ENCODE results near the gene GALNT13. TPM values are rescaled to one million over a fixed set of nuclear protein-coding genes. Genes with fewer than 3 reads are reported as not detected.

GALNT13 gene
- total and polyA plus RNA-seq, 3 donors from 2014 or later = 0.55 to 2.2 (median 0.92) TPM

- H3K27ac ChIP-seq = no peak overlapping the region
- intact Hi-C loops (cut with DNase I; ENCODE audit: low total_unique reads) = no loop called here
- no peak for DNase-seq
- H3K4me1 ChIP-seq = no peaks in the 10 kb centered on the region
- TF ChIP-seq, protein P1, sequence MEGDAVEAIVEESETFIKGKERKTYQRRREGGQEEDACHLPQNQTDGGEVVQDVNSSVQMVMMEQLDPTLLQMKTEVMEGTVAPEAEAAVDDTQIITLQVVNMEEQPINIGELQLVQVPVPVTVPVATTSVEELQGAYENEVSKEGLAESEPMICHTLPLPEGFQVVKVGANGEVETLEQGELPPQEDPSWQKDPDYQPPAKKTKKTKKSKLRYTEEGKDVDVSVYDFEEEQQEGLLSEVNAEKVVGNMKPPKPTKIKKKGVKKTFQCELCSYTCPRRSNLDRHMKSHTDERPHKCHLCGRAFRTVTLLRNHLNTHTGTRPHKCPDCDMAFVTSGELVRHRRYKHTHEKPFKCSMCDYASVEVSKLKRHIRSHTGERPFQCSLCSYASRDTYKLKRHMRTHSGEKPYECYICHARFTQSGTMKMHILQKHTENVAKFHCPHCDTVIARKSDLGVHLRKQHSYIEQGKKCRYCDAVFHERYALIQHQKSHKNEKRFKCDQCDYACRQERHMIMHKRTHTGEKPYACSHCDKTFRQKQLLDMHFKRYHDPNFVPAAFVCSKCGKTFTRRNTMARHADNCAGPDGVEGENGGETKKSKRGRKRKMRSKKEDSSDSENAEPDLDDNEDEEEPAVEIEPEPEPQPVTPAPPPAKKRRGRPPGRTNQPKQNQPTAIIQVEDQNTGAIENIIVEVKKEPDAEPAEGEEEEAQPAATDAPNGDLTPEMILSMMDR (IDR thresholded peaks at IDR 0.05) = no peak
- no peak for TF ChIP-seq POLR2A (IDR thresholded peaks at IDR 0.05)
- 56 to 67% methylated on average over 3 of the region's 3 CpGs for WGBS, 2 donors
- no peak overlapping the region for H3K4me3 ChIP-seq
- no peaks in the 10 kb centered on the region for H3K27me3 ChIP-seq
- H3K36me3 ChIP-seq (ENCODE audit: low read depth, missing control alignments) = no peaks in the 10 kb centered on the region
- no peaks in the 10 kb centered on the region for H3K9me3 ChIP-seq
Measured at GRCh38 chr2:154228566-154229280, 357.0 kb downstream of the GALNT13 start.

GRCh38 chr2:154229966-154230365, 358.2 kb downstream of the GALNT13 start:
- intact Hi-C loops (cut with DNase I; ENCODE audit: low total_unique reads) = no loop called here
- H3K4me1 ChIP-seq = no peaks in the 10 kb centered on the region
- no peaks in the 10 kb centered on the region for H3K9me3 ChIP-seq
- no peak for DNase-seq
- no peaks in the 10 kb centered on the region for H3K36me3 ChIP-seq (ENCODE audit: low read depth, missing control alignments)
- no peak overlapping the region for H3K27ac ChIP-seq
- no peaks in the 10 kb centered on the region for H3K27me3 ChIP-seq
- no peak for TF ChIP-seq POLR2A (IDR thresholded peaks at IDR 0.05)
- TF ChIP-seq, protein P1 (IDR thresholded peaks at IDR 0.05) = no peak
- no peak overlapping the region for H3K4me3 ChIP-seq

DNA sequence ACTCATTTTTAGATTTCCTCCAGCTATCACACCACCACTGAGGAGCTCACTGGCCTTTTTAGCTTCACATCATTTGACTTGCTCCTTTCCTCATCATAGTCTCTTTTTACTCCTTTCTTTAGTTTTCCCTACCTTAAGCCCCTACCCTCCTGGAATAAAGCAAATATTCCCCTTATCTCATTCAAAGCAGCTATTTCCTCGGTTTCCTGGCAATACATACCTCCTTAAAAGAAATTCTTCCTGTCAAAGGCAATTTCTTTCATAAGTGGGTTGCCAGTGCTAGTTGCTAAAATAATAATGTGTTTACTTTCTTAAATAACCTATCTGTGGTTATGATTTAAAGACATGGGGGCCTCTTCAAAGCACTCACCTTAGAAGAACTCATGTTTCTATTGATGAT, 359.3 kb downstream of the GALNT13 start:
- DNase-seq = no peak
- no peak for TF ChIP-seq POLR2A (IDR thresholded peaks at IDR 0.05)
- TF ChIP-seq, protein P1 (IDR thresholded peaks at IDR 0.05) = no peak
- H3K27ac ChIP-seq = no peak overlapping the region
- no peaks in the 10 kb centered on the region for H3K4me1 ChIP-seq
- H3K27me3 ChIP-seq = no peaks in the 10 kb centered on the region
- no peaks in the 10 kb centered on the region for H3K36me3 ChIP-seq (ENCODE audit: low read depth, missing control alignments)
- intact Hi-C loops (cut with DNase I; ENCODE audit: low total_unique reads) = no loop called here
- WGBS, 2 donors = 38 to 40% methylated on average over 1 of the region's 1 CpG
- H3K9me3 ChIP-seq = no peaks in the 10 kb centered on the region
- no peak overlapping the region for H3K4me3 ChIP-seq

DNA sequence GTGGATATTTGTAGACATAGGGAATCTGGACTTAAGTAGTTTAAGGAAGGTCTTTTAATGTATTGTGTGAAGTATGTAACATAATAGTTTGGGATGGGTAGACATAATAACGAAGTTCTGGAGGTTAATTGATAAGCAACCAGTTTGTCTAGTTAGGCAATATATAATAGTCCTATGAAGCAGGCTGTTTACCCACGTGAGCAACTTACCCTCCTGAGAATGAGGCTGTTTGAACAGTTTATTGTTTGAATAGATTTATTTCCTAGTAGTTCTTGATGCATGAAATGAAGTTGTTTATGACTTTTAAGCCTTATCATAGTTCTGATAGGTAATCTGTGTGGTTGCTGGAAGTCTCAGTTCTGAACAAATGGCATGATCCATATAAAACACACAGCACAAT, 361.5 kb downstream of the GALNT13 start:
- no peaks in the 10 kb centered on the region for H3K4me1 ChIP-seq
- intact Hi-C loops (cut with DNase I; ENCODE audit: low total_unique reads) = no loop called here
- DNase-seq = no peak
- H3K4me3 ChIP-seq = no peak overlapping the region
- no peaks in the 10 kb centered on the region for H3K27me3 ChIP-seq
- no peak for TF ChIP-seq POLR2A (IDR thresholded peaks at IDR 0.05)
- TF ChIP-seq, protein P1 (IDR thresholded peaks at IDR 0.05) = no peak
- H3K36me3 ChIP-seq (ENCODE audit: low read depth, missing control alignments) = no peaks in the 10 kb centered on the region
- WGBS, 2 donors = 79 to 80% methylated on average over 2 of the region's 2 CpGs
- H3K9me3 ChIP-seq = no peaks in the 10 kb centered on the region
- H3K27ac ChIP-seq = no peak overlapping the region

GRCh38 chr2:154238252-154238651, 366.5 kb downstream of the GALNT13 start:
- TF ChIP-seq, protein P1 (IDR thresholded peaks at IDR 0.05) = no peak
- no peak for TF ChIP-seq POLR2A (IDR thresholded peaks at IDR 0.05)
- no peaks in the 10 kb centered on the region for H3K4me1 ChIP-seq
- H3K36me3 ChIP-seq (ENCODE audit: low read depth, missing control alignments) = no peaks in the 10 kb centered on the region
- 78 to 81% methylated on average over 1 of the region's 1 CpG for WGBS, 2 donors
- H3K27me3 ChIP-seq = no peaks in the 10 kb centered on the region
- no peak overlapping the region for H3K27ac ChIP-seq
- no peak for DNase-seq
- intact Hi-C loops (cut with DNase I; ENCODE audit: low total_unique reads) = no loop called here
- H3K9me3 ChIP-seq = no peaks in the 10 kb centered on the region
- H3K4me3 ChIP-seq = no peak overlapping the region

Data from testis (tissue), 3 donors.